WTC11 (cell line): ENCODE measurements around the gene HOXA13. TPM values are rescaled to one million over a fixed set of nuclear protein-coding genes. Genes with fewer than 3 reads are reported as not detected.

Experiments used
- ATAC-seq: fragments of 200-7000 bp; cut with Tn5 transposase; 2 replicates; pipeline ENCODE4 v1.10.0; 2021; ENCODE audit warnings: mild to moderate bottlenecking, moderate library complexity
- CTCF ChIA-PET: fragments of 300-600 bp; sonication (Branson Sonifier 250); formaldehyde crosslinking; loops from one replicate; lab custom pipeline; 2021; ENCODE audit warnings: antibody characterized with exemption; lab: Charles Lee
- POLR2A ChIA-PET: fragments of 350-600 bp; sonication (Branson Sonifier 250); formaldehyde crosslinking; loops from one replicate; lab custom pipeline; 2021; ENCODE audit warnings: antibody characterized with exemption; lab: Charles Lee
- DNase-seq: peaks from one replicate; pipeline ENCODE4 v3.0.0; 2021; ENCODE audit warnings: low spot score
- H3K27ac Mint-ChIP-seq: 2 replicates; pipeline ENCODE4 v1.8.0; 2021; ENCODE audit warnings: mixed read lengths
- H3K27me3 Mint-ChIP-seq: 2 replicates; pipeline ENCODE4 v1.8.0; 2021; ENCODE audit warnings: low read depth, mild to moderate bottlenecking, moderate library complexity, mixed read lengths
- H3K36me3 Mint-ChIP-seq: 2 replicates; pipeline ENCODE4 v1.8.0; 2021; ENCODE audit warnings: mixed read lengths
- H3K4me1 Mint-ChIP-seq: 2 replicates; pipeline ENCODE4 v1.8.0; 2022; ENCODE audit warnings: mixed read lengths
- H3K4me3 Mint-ChIP-seq: 2 replicates; pipeline ENCODE4 v1.8.0; 2021; ENCODE audit warnings: mild to moderate bottlenecking, moderate library complexity, mixed read lengths
- H3K9me3 Mint-ChIP-seq: 2 replicates; pipeline ENCODE4 v1.8.0; 2021; ENCODE audit warnings: mixed read lengths
- ARID4B ChIP-seq: sonication (generic); formaldehyde crosslinking; IDR thresholded peaks from 2 replicates; pipeline ENCODE4 v1.8.0; 2023; ENCODE audit warnings: missing genetic modification reagents, mild to moderate bottlenecking, borderline replicate concordance
- ATF2 ChIP-seq: sonication (generic); formaldehyde crosslinking; IDR thresholded peaks from 2 replicates; pipeline ENCODE4 v1.8.1; 2022; ENCODE audit warnings: low read depth, missing genetic modification reagents, borderline replicate concordance
- CDX4 ChIP-seq: fragments of 250-450 bp; sonication (Bioruptor Pico); IDR thresholded peaks from 2 replicates; pipeline ENCODE4 v1.9.0; 2021; ENCODE audit warnings: moderate library complexity, mild to moderate bottlenecking, inconsistent platforms, borderline replicate concordance
- CTCF ChIP-seq: fragments of 200-600 bp; IDR thresholded peaks from 2 replicates; pipeline ENCODE4 v1.8.0; 2022; ENCODE audit warnings: antibody characterized with exemption
- E2F4 ChIP-seq: sonication (generic); formaldehyde crosslinking; IDR thresholded peaks from 2 replicates; pipeline ENCODE4 v1.8.1; 2022; ENCODE audit warnings: low read depth, mild to moderate bottlenecking, moderate library complexity, missing genetic modification reagents, borderline replicate concordance
- ESRRA ChIP-seq: sonication (generic); formaldehyde crosslinking; IDR thresholded peaks from 2 replicates; pipeline ENCODE4 v1.8.1; 2022; ENCODE audit warnings: mild to moderate bottlenecking, missing genetic modification reagents, borderline replicate concordance
- FOXJ3 ChIP-seq: sonication (generic); formaldehyde crosslinking; IDR thresholded peaks from 2 replicates; pipeline ENCODE4 v1.9.0; 2021; ENCODE audit warnings: missing genetic modification reagents, mild to moderate bottlenecking, borderline replicate concordance
- FOXP4 ChIP-seq: sonication (generic); formaldehyde crosslinking; IDR thresholded peaks from 2 replicates; pipeline ENCODE4 v1.8.0; 2022; ENCODE audit warnings: mild to moderate bottlenecking, missing genetic modification reagents
- IRF1 ChIP-seq: sonication (generic); formaldehyde crosslinking; IDR thresholded peaks from 2 replicates; pipeline ENCODE4 v1.8.0; 2023; ENCODE audit warnings: missing genetic modification reagents
- JUN ChIP-seq: sonication (generic); formaldehyde crosslinking; IDR thresholded peaks from 2 replicates; pipeline ENCODE4 v1.8.0; 2023; ENCODE audit warnings: mild to moderate bottlenecking, missing genetic modification reagents
- NFATC4 ChIP-seq: fragments of 250-450 bp; sonication (Bioruptor Pico); IDR thresholded peaks from 2 replicates; pipeline ENCODE4 v1.9.0; 2021; ENCODE audit warnings: mild to moderate bottlenecking
- NR1H2 ChIP-seq: sonication (generic); formaldehyde crosslinking; IDR thresholded peaks from 2 replicates; pipeline ENCODE4 v1.9.0; 2021; ENCODE audit warnings: mild to moderate bottlenecking, moderate library complexity, missing genetic modification reagents
- RORB ChIP-seq: fragments of 250-450 bp; sonication (Bioruptor Pico); IDR thresholded peaks from 2 replicates; pipeline ENCODE4 v1.9.0; 2021; ENCODE audit warnings: mild to moderate bottlenecking
- TCF7 ChIP-seq: sonication (generic); formaldehyde crosslinking; IDR thresholded peaks from 2 replicates; pipeline ENCODE4 v1.8.0; 2022; ENCODE audit warnings: mild to moderate bottlenecking, low read depth, missing genetic modification reagents, moderate library complexity
- ZNF532 ChIP-seq: fragments of 250-450 bp; sonication (Bioruptor Pico); IDR thresholded peaks from 2 replicates; pipeline ENCODE4 v1.9.0; 2021; ENCODE audit warnings: mild to moderate bottlenecking, borderline replicate concordance
- total RNA-seq: library from RNA; stranded (reverse); gene quantifications from 3 replicates; pipeline ENCODE4 v1.2.3, GENCODE V29; 2021

The HOXA13 gene
- total RNA-seq, 1 experiment from 2014 or later: not detected

- TF ChIP-seq CDX4 (CRISPR knock-in tag): no peak
- TF ChIP-seq ATF2 (CRISPR knock-in tag): no peak
- TF ChIP-seq ESRRA (CRISPR knock-in tag): no peak
Measured at GRCh38 chr7:27248911-27249723, 49.2 kb upstream of the HOXA13 start (continued).

- no peak for DNase-seq
- Mint-ChIP-seq H3K4me1 (peaks cover 41% of the 10 kb centered on the region), H3K27me3 (peaks cover 100% of the 10 kb centered on the region), H3K36me3 (peaks cover 3% of the 10 kb centered on the region; the same call in 1 of the 2 replicates), H3K9me3 (no peaks in the 10 kb centered on the region), H3K27ac (no peak overlapping the region), H3K4me3 (no peak overlapping the region)
- ATAC-seq: no peak
- CTCF ChIA-PET: interaction anchor here (2.2 to 2.3 kb wide), 2 partner anchors 52 to 69 kb away, joined by 7 to 9 read pairs; no protein-coding TSS in a partner anchor
- POLR2A ChIA-PET: no interaction called here
- TF ChIP-seq E2F4 (CRISPR knock-in tag) (no peak), NFATC4 (CRISPR knock-in tag) (no peak), FOXJ3 (CRISPR knock-in tag) (no peak), ESRRA (CRISPR knock-in tag) (no peak), RORB (no peak), CTCF (no peak), FOXP4 (CRISPR knock-in tag) (no peak), CDX4 (CRISPR knock-in tag) (no peak), JUN (no peak), NR1H2 (CRISPR knock-in tag) (no peak), ZNF532 (CRISPR knock-in tag) (no peak), TCF7 (CRISPR knock-in tag) (no peak), ARID4B (no peak), IRF1 (CRISPR knock-in tag) (no peak)
Measured at GRCh38 chr7:27248427-27248806, 48.5 kb upstream of the HOXA13 start.
